Measurements from ENCODE around the gene DIO3. TPM values are rescaled to one million over a fixed set of nuclear protein-coding genes. Genes with fewer than 3 reads are reported as not detected.

Gene DIO3
- total RNA-seq, 1 donor from 2014 or later, result not detected

DNA sequence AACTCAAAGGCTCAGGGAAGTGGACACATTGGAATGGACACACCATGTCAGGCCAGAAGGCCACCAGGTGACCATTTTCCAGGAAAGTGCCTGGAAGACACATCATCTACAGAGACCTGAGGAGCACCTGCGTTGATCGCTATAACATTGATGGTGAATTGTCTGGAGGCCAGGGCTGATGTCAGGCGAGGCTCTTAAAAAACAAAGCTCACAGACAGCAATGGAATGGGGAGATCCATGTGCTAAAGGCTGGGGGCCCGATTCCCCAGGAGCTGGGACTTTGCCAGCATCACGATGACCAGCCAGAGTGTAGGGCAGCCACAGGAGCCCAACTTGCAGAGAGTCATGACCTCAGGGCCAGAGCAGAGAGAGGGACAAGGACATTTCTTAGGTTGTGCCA is 30.3 kb downstream of the DIO3 start:
- FAIRE-seq (no peak), DNase-seq (ENCODE audit: low read depth) (no peak)
- TF ChIP-seq, protein P1, sequence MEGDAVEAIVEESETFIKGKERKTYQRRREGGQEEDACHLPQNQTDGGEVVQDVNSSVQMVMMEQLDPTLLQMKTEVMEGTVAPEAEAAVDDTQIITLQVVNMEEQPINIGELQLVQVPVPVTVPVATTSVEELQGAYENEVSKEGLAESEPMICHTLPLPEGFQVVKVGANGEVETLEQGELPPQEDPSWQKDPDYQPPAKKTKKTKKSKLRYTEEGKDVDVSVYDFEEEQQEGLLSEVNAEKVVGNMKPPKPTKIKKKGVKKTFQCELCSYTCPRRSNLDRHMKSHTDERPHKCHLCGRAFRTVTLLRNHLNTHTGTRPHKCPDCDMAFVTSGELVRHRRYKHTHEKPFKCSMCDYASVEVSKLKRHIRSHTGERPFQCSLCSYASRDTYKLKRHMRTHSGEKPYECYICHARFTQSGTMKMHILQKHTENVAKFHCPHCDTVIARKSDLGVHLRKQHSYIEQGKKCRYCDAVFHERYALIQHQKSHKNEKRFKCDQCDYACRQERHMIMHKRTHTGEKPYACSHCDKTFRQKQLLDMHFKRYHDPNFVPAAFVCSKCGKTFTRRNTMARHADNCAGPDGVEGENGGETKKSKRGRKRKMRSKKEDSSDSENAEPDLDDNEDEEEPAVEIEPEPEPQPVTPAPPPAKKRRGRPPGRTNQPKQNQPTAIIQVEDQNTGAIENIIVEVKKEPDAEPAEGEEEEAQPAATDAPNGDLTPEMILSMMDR (IDR thresholded peaks at IDR 0.05; ENCODE audit: insufficient read depth, low read length, severe bottlenecking), result no peak
- H3K4me3 ChIP-seq (ENCODE audit: low read depth, low read length), result no peak overlapping the region
- H3K27me3 ChIP-seq (ENCODE audit: control insufficient read depth, insufficient read depth, low read length), result no peaks in the 10 kb centered on the region
- H3K36me3 ChIP-seq (ENCODE audit: control insufficient read depth, insufficient read depth, low read length), result no peaks in the 10 kb centered on the region

DNA sequence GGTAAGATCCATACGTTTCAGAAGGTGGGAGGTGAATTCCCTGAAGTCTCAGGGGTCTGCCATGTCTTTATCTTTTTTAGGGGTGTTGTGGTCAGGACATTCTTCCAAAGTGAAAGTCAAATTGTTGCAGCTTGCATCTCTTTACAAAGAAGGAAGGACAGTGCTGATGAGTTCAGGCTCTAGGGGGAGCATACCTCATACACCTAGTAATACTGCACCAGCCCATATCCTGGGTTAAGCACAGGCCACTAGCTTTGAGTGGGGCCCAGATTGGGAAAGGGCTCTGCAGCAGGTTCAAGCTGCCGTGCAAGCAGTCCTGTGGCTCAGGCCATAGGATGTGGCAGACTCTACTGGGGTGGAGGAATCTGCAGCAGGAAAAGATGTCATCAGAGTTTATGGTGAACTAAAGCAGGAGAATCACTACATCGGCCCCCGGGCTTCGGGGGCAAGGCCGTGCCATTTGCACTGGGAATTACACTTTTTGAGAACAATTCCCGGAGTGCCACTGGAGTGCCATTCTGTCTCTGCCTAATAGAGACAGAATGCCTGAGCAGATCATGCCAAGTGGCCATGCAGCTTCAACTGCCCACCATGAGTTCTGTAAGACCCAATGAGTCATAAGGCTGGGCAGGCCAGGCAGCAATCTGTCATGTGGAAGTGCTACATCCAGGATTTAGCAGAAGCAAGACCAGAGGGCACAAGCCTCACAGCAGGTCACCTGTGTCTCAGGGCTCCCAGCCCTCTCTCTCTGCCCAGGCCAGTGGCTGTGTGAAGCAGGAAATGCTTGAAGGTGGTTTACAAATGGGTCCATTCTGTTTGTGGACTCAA is 32.3 kb downstream of the DIO3 start:
- TF ChIP-seq, protein P1 (IDR thresholded peaks at IDR 0.05; ENCODE audit: insufficient read depth, low read length, severe bottlenecking), result no peak
- no peaks in the 10 kb centered on the region for H3K27me3 ChIP-seq (ENCODE audit: control insufficient read depth, insufficient read depth, low read length)
- no peak overlapping the region for H3K4me3 ChIP-seq (ENCODE audit: low read depth, low read length)
- no peak for DNase-seq (ENCODE audit: low read depth)
- H3K36me3 ChIP-seq (ENCODE audit: control insufficient read depth, insufficient read depth, low read length), result no peaks in the 10 kb centered on the region
- FAIRE-seq, result no peak

DNA sequence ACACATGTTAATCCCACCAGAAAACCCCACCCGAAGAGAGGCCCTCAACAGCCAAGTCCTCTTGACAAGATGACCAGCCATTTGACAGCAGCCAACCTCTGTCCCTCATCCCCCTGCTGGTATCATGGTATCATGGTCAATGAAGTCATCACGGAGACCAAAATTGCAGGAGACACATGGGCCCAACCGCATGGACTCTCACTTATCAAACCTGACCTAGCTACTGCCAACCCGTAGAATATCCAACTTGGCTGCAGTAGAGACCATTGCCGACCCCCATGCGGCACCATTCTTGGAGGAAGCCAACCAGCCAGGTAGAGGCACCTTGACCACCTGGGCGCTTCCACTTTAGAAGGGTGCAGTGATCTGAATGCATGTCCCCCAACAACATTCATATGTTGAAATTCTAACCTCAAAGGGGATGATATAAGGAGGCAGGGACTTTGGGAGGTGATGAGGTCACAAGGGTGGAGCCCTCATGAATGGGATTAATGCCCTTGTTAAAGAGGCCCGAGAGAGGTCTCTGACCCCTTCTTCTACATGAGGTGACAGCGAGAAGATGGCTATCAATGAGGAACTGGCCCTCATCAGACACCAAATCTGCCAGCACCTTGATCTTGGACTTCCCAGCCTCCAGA is 33.3 kb downstream of the DIO3 start:
- Histone ChIP-seq H3K4me3 (ENCODE audit: low read depth, low read length) (no peak overlapping the region), H3K36me3 (ENCODE audit: control insufficient read depth, insufficient read depth, low read length) (no peaks in the 10 kb centered on the region), H3K27me3 (ENCODE audit: control insufficient read depth, insufficient read depth, low read length) (no peaks in the 10 kb centered on the region)
- DNase-seq (ENCODE audit: low read depth) (no peak), FAIRE-seq (peak; percentile 55)
- TF ChIP-seq, protein P1 (IDR thresholded peaks at IDR 0.05; ENCODE audit: insufficient read depth, low read length, severe bottlenecking), result no peak

DNA sequence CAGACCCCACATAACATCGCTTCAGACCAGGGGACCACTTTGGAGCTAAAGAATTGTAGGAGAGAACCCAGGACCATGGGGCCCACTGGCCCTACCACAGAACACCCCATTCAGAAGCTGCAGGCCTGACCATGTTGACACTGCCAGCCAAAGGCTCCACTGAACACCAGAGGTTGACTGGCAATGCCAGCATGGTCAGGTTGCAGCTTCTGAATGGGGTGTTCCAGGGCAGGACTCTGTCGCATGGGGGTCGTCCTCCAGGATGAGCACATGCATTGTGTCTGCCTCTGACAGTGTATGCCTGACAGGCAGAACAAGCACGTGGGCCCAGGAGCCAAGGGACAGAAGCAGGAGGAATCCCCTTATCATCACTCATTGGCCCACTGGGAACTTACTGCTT is 34.1 kb downstream of the DIO3 start:
- H3K4me3 ChIP-seq (ENCODE audit: low read depth, low read length), result no peak overlapping the region
- TF ChIP-seq, protein P1 (IDR thresholded peaks at IDR 0.05; ENCODE audit: insufficient read depth, low read length, severe bottlenecking), result no peak
- DNase-seq (ENCODE audit: low read depth) (no peak), FAIRE-seq (peak; percentile 88)
- H3K27me3 ChIP-seq (ENCODE audit: control insufficient read depth, insufficient read depth, low read length), result no peaks in the 10 kb centered on the region
- no peaks in the 10 kb centered on the region for H3K36me3 ChIP-seq (ENCODE audit: control insufficient read depth, insufficient read depth, low read length)

DNA sequence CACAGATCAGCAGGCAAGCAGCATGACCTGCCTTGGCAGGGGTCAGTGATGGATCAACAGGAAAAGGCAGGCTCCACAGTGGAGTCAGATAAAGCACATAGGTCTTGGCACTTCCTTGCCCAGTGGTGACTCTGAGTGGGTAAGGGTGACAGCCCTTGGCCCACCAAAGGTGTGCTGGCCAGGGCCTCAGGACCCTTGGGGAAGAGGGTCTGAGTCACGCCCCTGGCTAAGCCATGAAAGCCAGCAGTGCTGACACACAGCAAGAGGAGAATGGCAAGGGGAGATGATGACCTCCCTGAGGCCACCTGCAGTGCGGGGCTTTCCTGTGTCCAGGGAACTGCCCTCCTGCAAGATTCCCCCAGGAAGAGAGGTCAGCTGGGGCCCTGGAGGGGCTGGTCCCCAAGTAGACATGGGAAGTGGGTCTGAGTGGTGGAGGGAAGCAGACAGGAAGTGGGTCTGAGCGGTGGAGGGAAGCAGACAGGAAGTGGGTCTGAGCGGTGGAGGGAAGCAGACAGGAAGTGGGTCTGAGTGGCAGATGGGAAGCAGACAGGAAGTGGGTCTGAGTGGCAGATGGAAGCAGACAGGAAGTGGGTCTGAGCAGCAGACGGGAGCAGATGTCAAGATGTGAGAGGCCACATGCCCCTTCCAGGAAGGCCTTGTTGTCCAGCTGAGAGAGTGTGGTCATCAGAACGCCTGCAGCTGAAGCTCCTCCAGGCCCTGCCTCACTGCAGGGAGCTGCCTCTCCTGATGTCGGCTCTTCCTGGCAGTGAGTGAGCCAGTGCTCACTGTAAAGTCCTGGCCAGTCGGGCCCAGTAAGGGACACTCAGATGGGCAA is 34.8 kb downstream of the DIO3 start:
- Histone ChIP-seq H3K27me3 (ENCODE audit: control insufficient read depth, insufficient read depth, low read length) (no peaks in the 10 kb centered on the region), H3K4me3 (ENCODE audit: low read depth, low read length) (no peak overlapping the region), H3K36me3 (ENCODE audit: control insufficient read depth, insufficient read depth, low read length) (no peaks in the 10 kb centered on the region)
- TF ChIP-seq, protein P1 (IDR thresholded peaks at IDR 0.05; ENCODE audit: insufficient read depth, low read length, severe bottlenecking), result no peak
- DNase-seq (ENCODE audit: low read depth) (no peak), FAIRE-seq (peak; percentile 60)
